Neural crest cell (in vitro differentiated cells): ENCODE results near the gene TOR2A. TPM values are rescaled to one million over a fixed set of nuclear protein-coding genes. Genes with fewer than 3 reads are reported as not detected.
"Not testable (repeated sequence)": the region's sequence is repeated elsewhere in the genome, so short reads cannot be mapped to it uniquely, and the experiment has no call there.

ENCODE experiments used
- DNase-seq: peaks from one replicate; pipeline ENCODE4 v3.0.0; 2021; ENCODE audit warnings: low read depth, mixed read lengths, low spot score
- H3K27ac Mint-ChIP-seq: one replicate; pipeline ENCODE4 v1.8.0; 2021; ENCODE audit warnings: mild to moderate bottlenecking, mixed read lengths; ENCODE audit not compliant: unreplicated experiment
- H3K27me3 Mint-ChIP-seq: 2 replicates; pipeline ENCODE4 v1.8.0; 2021; ENCODE audit warnings: low read depth, mild to moderate bottlenecking, mixed read lengths
- H3K36me3 Mint-ChIP-seq: 2 replicates; pipeline ENCODE4 v1.8.0; 2021; ENCODE audit warnings: low read depth, mild to moderate bottlenecking, mixed read lengths
- H3K4me1 Mint-ChIP-seq: 2 replicates; pipeline ENCODE4 v1.8.0; 2021; ENCODE audit warnings: mixed read lengths
- H3K4me3 Mint-ChIP-seq: one replicate; pipeline ENCODE4 v1.8.0; 2021; ENCODE audit warnings: mild to moderate bottlenecking, mixed read lengths
- H3K9me3 Mint-ChIP-seq: 2 replicates; pipeline ENCODE4 v1.8.0; 2021; ENCODE audit warnings: mixed read lengths
- long read RNA-seq: library from polyadenylated mRNA; unstranded; transcript quantifications from one replicate; pipeline ENCODE4 v2.0.0, GENCODE V29; 2020
- total RNA-seq: library from RNA; stranded (reverse); gene quantifications from 2 replicates; pipeline ENCODE4 v1.2.1, GENCODE V29; 2021
- TF ChIP-seq, protein P1 (sequence below): fragments of 200-600 bp; sonication (generic); conservative IDR thresholded peaks from 2 replicates; pipeline ENCODE4 v1.5.0; 2021; ENCODE audit warnings: antibody characterized with exemption, mild to moderate bottlenecking

TOR2A gene
- total RNA-seq, result 25.7 and 27.4 TPM in 2 replicates
- long read RNA-seq, transcript TOR2A-209 (4 exons, 933 nt), result major isoform, 6 of 8 reads
- long read RNA-seq, partial matches to known transcripts, result 0 of 8 reads
- long read RNA-seq, other reads (novel, unspliced or antisense), result 2 of 8 reads

DNA sequence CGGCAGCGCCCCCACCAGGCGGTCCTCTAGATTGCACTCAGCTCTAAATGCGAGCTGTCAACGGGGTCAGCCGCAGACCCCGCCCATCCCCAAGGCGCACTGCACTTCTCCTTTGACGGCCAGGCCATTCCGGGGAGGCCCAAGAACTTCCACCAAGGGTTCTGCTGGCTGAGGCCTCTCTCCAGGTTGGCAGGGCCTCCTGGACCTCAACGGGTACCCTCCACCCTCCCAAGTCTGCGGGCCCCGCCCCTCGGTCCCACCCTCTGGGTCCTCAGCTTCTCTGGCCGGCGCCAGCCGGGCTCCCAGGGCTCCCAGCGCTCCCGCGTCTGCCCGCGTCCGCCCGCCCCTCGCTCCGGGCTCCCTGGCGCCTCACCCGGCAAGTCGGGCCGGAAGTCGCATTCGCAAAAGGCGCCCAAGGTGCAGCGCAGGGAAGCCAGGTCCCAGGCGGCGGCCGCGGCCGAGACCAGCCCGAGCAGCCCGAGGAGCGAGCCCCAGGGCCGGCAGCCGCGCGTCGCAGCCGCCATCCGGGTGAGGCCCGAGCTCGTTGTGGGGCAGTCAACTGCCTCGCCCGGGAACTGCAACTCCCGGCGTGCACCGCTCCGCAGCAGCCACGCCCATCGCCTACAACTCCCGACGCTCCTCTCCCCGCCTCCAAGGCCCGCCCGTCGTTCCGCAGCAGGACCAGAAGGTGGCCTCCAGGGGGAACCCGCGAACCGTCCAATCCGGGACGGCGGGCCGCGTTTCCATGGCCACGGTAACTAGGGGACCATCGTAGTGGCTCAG lies at the start of gene TOR2A:
Gene TOR2A, minus strand, starts transcription at position 548 of the 783 bp plus-strand sequence. Its CDS starts 24 bp downstream, at position 524.
- peak within 1 kb of the TSS; percentile 92 for H3K27ac Mint-ChIP-seq
- H3K4me1 Mint-ChIP-seq, result peaks cover 19% of the 10 kb centered on the region
- no peaks in the 10 kb centered on the region for H3K9me3 Mint-ChIP-seq
- TF ChIP-seq, protein P1, sequence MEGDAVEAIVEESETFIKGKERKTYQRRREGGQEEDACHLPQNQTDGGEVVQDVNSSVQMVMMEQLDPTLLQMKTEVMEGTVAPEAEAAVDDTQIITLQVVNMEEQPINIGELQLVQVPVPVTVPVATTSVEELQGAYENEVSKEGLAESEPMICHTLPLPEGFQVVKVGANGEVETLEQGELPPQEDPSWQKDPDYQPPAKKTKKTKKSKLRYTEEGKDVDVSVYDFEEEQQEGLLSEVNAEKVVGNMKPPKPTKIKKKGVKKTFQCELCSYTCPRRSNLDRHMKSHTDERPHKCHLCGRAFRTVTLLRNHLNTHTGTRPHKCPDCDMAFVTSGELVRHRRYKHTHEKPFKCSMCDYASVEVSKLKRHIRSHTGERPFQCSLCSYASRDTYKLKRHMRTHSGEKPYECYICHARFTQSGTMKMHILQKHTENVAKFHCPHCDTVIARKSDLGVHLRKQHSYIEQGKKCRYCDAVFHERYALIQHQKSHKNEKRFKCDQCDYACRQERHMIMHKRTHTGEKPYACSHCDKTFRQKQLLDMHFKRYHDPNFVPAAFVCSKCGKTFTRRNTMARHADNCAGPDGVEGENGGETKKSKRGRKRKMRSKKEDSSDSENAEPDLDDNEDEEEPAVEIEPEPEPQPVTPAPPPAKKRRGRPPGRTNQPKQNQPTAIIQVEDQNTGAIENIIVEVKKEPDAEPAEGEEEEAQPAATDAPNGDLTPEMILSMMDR, result peak; percentile 97
- H3K27me3 Mint-ChIP-seq, result no peaks in the 10 kb centered on the region
- peak within 1 kb of the TSS; percentile 92 for H3K4me3 Mint-ChIP-seq
- peak; percentile 99 for DNase-seq
- no peaks in the 10 kb centered on the region for H3K36me3 Mint-ChIP-seq

DNA sequence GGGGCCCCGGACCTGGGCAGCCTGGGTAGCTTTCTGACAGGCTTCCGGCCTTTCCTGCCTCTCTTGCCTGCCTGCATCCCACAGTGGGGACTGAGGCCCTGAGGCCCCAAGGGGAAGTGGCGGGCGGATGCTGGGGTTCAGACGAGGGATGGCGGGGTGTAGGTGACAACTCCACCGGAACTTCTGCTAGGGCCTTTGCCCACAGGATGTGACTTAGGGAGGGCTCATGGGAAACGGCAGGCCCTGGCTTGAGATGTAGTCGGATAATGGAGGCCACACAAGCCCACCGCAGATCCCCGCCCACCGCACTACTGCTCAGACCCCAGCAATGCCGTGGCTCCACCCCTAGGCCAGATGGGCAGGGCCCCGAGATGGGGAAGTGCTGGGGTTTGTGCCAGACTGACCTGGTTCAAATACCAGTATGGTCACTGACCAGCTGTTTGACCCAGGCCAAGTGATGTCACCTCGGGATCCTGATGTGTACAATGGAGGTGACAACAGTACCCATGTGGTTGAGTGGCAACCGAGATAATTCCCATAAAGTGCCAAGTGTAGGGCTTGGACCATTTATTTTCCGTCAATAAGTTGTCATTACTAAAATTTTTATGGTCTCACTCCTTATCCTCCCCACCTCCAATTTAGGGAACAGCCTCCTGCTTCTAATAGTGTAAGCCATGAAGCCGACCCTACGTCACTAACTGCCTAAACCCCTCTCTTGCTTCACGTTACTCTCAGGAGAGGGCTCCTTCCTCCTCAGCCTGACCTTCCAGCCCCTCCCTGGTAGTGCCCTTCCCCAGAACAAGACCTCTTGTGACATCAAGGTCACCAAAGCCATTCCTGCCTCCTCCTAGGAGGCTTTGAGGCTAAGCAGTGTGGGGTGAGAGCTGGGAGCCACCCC lies 48.3 kb upstream of the TOR2A start:
- Mint-ChIP-seq H3K4me3 (peak overlapping the region; percentile 83), H3K27ac (peak overlapping the region; percentile 43), H3K27me3 (peaks cover 2% of the 10 kb centered on the region), H3K4me1 (peaks cover 28% of the 10 kb centered on the region), H3K36me3 (peaks cover 2% of the 10 kb centered on the region), H3K9me3 (no peaks in the 10 kb centered on the region)
- DNase-seq, result no peak
- TF ChIP-seq, protein P1, result no peak

DNA sequence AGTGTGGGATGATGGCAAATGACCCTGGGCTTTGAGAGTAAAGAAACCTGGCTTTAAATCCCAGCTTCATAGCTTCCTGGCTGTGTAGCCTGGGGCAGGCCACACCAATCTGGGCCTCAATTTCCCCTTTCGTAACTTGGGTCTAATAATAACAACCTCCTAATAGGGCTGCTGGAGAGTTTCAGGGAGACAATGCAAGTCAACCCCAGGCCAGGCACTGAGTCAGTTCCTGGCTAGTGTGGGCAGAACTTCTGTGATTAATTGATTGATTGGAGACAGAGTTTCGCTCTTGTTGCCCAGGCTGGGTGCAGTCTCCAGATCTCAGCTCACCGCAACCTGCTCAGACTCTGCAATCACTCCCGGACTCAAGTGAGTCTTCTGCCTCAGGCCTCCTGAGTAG lies 46.7 kb upstream of the TOR2A start:
- Mint-ChIP-seq H3K27me3 (peaks cover 2% of the 10 kb centered on the region), H3K4me3 (peak overlapping the region; percentile 45), H3K4me1 (peaks cover 21% of the 10 kb centered on the region), H3K36me3 (peaks cover 2% of the 10 kb centered on the region), H3K27ac (peak overlapping the region; percentile 53), H3K9me3 (no peaks in the 10 kb centered on the region)
- DNase-seq, result no peak
- TF ChIP-seq, protein P1, result no peak

DNA sequence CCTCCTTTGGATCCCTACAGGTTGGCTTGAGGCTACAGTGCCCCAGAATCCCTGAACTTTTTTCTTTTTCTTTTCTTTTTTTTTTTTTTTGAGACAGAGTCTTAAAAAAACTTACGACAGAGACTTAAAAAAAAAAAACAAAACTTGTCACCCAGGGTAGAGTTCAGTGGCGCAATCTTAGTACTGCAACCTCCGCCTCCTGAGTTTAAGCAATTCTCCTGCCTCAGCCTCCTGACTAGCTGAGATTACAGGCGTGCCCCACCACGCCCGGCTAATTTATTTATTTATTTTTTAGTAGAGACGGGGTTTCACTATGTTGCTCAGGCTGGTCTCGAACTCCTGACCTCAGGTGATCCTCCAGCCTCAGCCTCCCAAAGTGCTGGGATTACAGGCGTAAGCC lies 45.8 kb upstream of the TOR2A start:
- Mint-ChIP-seq H3K4me3 (peak overlapping the region; percentile 70), H3K4me1 (peaks cover 16% of the 10 kb centered on the region), H3K27ac (peak overlapping the region; percentile 87)
- H3K9me3 Mint-ChIP-seq, DNase-seq, H3K36me3 Mint-ChIP-seq, H3K27me3 Mint-ChIP-seq: not testable (repeated sequence)

DNA sequence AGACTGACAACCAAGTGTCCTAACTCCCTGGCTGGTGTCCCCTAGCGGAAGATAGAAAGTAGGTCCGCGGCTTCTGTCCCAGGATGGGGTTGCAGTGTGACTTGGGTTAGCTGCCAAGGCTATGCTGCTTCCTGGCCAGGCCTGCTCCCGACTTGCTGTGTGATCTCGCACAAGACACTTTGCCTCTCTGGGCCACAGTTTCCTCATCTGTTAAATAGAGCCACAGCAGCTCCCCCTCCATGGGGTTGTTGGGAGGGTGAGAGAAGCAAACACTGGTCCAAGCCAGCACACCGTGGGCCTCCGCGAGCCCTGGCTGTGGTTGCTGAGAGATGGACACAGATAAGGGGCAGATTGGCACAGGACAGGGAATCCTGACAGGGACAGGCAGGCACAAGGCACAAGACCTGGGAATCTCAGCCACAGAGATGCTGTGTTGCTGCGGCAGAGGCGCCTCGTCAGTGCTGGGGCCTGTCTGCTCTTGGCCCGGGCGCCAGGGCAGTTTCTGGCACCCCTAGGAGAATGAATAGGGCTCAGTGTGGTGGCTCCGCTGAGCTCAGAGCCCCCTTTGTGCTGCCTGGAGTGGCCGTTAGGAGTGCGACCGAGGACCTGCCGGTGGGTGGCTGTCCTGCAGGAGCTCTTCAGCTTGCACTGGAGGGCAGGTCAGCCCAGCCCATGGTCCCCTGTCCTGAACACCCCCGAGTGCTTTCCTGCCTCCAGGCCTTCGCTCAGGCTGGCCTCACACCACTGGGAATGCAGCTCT lies 45.2 kb upstream of the TOR2A start:
- TF ChIP-seq, protein P1, result no peak
- peak; percentile 30 for DNase-seq
- H3K9me3 Mint-ChIP-seq, result no peaks in the 10 kb centered on the region
- no peaks in the 10 kb centered on the region for H3K36me3 Mint-ChIP-seq
- H3K4me1 Mint-ChIP-seq, result peaks cover 16% of the 10 kb centered on the region
- H3K27me3 Mint-ChIP-seq, result peaks cover 2% of the 10 kb centered on the region
- peak overlapping the region; percentile 70 for H3K4me3 Mint-ChIP-seq
- peak overlapping the region; percentile 87 for H3K27ac Mint-ChIP-seq
